MM.1S (cell line): ENCODE data around the gene PPP2R5C.

Experiments used
- EZH2 ChIP-seq: fragments of 300-600 bp; sonication (generic); optimal IDR thresholded peaks from 2 replicates; pipeline ENCODE3; 2017; ENCODE audit warnings: low read depth, mild to moderate bottlenecking, antibody characterized with exemption, low read length, mixed read lengths
- TF ChIP-seq, protein P1 (sequence below): fragments of 300-600 bp; sonication (generic); IDR thresholded peaks from 2 replicates; pipeline ENCODE4 v1.5.1; 2016; ENCODE audit warnings: antibody characterized with exemption, low read length, mixed read lengths

DNA sequence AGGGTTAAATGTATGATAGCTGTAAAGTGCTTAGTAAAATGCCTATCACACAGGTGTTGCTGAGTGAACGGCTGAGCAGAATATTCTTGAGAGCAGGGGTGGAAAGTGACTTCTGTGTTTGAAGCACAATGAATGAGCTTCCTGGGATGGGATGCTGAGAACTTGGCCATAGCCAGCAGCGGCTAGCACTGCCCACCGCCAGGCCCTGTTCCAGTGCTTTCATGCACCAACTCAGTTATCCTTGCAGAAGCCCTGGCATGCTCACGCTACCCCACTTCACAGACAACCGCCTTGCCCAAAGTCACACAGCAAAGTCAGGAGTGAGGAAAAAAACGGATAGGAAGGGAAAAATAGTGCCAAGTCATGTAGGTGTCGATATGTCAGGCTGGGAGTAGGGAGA is 213.7 kb downstream of the PPP2R5C start:
- TF ChIP-seq EZH2, result no peak
- TF ChIP-seq, protein P1, sequence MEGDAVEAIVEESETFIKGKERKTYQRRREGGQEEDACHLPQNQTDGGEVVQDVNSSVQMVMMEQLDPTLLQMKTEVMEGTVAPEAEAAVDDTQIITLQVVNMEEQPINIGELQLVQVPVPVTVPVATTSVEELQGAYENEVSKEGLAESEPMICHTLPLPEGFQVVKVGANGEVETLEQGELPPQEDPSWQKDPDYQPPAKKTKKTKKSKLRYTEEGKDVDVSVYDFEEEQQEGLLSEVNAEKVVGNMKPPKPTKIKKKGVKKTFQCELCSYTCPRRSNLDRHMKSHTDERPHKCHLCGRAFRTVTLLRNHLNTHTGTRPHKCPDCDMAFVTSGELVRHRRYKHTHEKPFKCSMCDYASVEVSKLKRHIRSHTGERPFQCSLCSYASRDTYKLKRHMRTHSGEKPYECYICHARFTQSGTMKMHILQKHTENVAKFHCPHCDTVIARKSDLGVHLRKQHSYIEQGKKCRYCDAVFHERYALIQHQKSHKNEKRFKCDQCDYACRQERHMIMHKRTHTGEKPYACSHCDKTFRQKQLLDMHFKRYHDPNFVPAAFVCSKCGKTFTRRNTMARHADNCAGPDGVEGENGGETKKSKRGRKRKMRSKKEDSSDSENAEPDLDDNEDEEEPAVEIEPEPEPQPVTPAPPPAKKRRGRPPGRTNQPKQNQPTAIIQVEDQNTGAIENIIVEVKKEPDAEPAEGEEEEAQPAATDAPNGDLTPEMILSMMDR, result no peak
